Measurements from ENCODE around the gene AFF3. TPM values are rescaled to one million over a fixed set of nuclear protein-coding genes. Genes with fewer than 3 reads are reported as not detected.

AFF3 gene
- total RNA-seq, 2 donors from 2014 or later, result 9.9 to 20.1 TPM

GRCh38 chr2:100043891-100044255 is 98.5 kb downstream of the AFF3 start:
- Histone ChIP-seq H3K36me3 (no peaks in the 10 kb centered on the region), H3K27ac (no peak overlapping the region), H3K27me3 (replicated peaks; ENCODE audit: insufficient read depth) (no peaks in the 10 kb centered on the region), H3K9me3 (no peaks in the 10 kb centered on the region), H3K4me1 (ENCODE audit: control insufficient read depth in 1 of 2, low read depth in 2 of 2) (no peaks in the 10 kb centered on the region), H3K4me3 (no peak overlapping the region)
- ATAC-seq (ENCODE audit: insufficient number of reproducible peaks, low FRiP score, low read depth) (no peak), DNase-seq (ENCODE audit: low spot score) (no peak)
- no peak for TF ChIP-seq CTCF (IDR thresholded peaks at IDR 0.05)

- ATAC-seq (ENCODE audit: insufficient number of reproducible peaks, low FRiP score, low read depth), result no peak
- TF ChIP-seq CTCF (IDR thresholded peaks at IDR 0.05), result no peak
These were observed 99.1 kb downstream of the AFF3 start for GRCh38 chr2:100043081-100043890.

GRCh38 chr2:100042562-100042961 is 99.8 kb downstream of the AFF3 start:
- no peaks in the 10 kb centered on the region for H3K36me3 ChIP-seq
- ATAC-seq (ENCODE audit: insufficient number of reproducible peaks, low FRiP score, low read depth) (no peak), DNase-seq (ENCODE audit: low spot score) (no peak)
- H3K27ac ChIP-seq, result no peak overlapping the region
- no peak overlapping the region for H3K4me3 ChIP-seq
- no peaks in the 10 kb centered on the region for H3K27me3 ChIP-seq (replicated peaks; ENCODE audit: insufficient read depth)
- TF ChIP-seq CTCF (IDR thresholded peaks at IDR 0.05), result no peak
- no peaks in the 10 kb centered on the region for H3K9me3 ChIP-seq
- no peaks in the 10 kb centered on the region for H3K4me1 ChIP-seq (ENCODE audit: control insufficient read depth in 1 of 2, low read depth in 2 of 2)

More at GRCh38 chr2:100043081-100043890, 99.1 kb downstream of the AFF3 start:
- no peaks in the 10 kb centered on the region for H3K27me3 ChIP-seq (replicated peaks; ENCODE audit: insufficient read depth)
- H3K4me1 ChIP-seq (ENCODE audit: control insufficient read depth in 1 of 2, low read depth in 2 of 2), result no peaks in the 10 kb centered on the region
- H3K36me3 ChIP-seq, result no peaks in the 10 kb centered on the region
- no peak for DNase-seq (ENCODE audit: low spot score)
- no peak overlapping the region for H3K27ac ChIP-seq
- H3K9me3 ChIP-seq, result no peaks in the 10 kb centered on the region
- H3K4me3 ChIP-seq, result no peak overlapping the region

- Histone ChIP-seq H3K4me3 (no peak overlapping the region), H3K4me1 (ENCODE audit: control insufficient read depth in 1 of 2, low read depth in 2 of 2) (no peaks in the 10 kb centered on the region), H3K27me3 (replicated peaks; ENCODE audit: insufficient read depth) (no peaks in the 10 kb centered on the region), H3K27ac (no peak overlapping the region), H3K9me3 (no peaks in the 10 kb centered on the region), H3K36me3 (no peaks in the 10 kb centered on the region)
- DNase-seq (ENCODE audit: low spot score) (no peak), ATAC-seq (ENCODE audit: insufficient number of reproducible peaks, low FRiP score, low read depth) (no peak)
- no peak for TF ChIP-seq CTCF (IDR thresholded peaks at IDR 0.05)
These were observed 100.4 kb downstream of the AFF3 start for GRCh38 chr2:100041946-100042345.

- H3K4me1 ChIP-seq (ENCODE audit: control insufficient read depth in 1 of 2, low read depth in 2 of 2), result no peaks in the 10 kb centered on the region
- ATAC-seq (ENCODE audit: insufficient number of reproducible peaks, low FRiP score, low read depth), result no peak
- H3K27ac ChIP-seq, result no peak overlapping the region
- DNase-seq (ENCODE audit: low spot score), result no peak
- H3K9me3 ChIP-seq, result no peaks in the 10 kb centered on the region
- no peaks in the 10 kb centered on the region for H3K36me3 ChIP-seq
- TF ChIP-seq CTCF (IDR thresholded peaks at IDR 0.05), result no peak
- H3K4me3 ChIP-seq, result no peak overlapping the region
- H3K27me3 ChIP-seq (replicated peaks; ENCODE audit: insufficient read depth), result no peaks in the 10 kb centered on the region
These were observed 101.0 kb downstream of the AFF3 start for GRCh38 chr2:100041385-100041784.
